Jurkat, Clone E6-1 (cell line): ENCODE data around the gene COQ8B.
A peak's percentile ranks its signal among the peaks of the same experiment; 100 is the strongest.

Experiments
- DNase-seq: peaks from one replicate; pipeline ENCODE4 v3.0.0-alpha.2; 2011; ENCODE audit warnings: low read depth, low spot score
- H3K4me3 ChIP-seq: 2 replicates; pipeline ENCODE4 v1.5.1; 2011; ENCODE audit warnings: mild to moderate bottlenecking, low read length, control low read depth, moderate library complexity

COQ8B gene

GRCh38 chr19:40683437-40683836, 33.2 kb downstream of the COQ8B start:
- no peak for DNase-seq

GRCh38 chr19:40682431-40682964, 34.2 kb downstream of the COQ8B start:
- H3K4me3 ChIP-seq, result no peak overlapping the region
- DNase-seq, result no peak

More at GRCh38 chr19:40683437-40683836, 33.2 kb downstream of the COQ8B start:
- H3K4me3 ChIP-seq, result no peak overlapping the region

GRCh38 chr19:40681039-40681438, 35.6 kb downstream of the COQ8B start:
- DNase-seq, result no peak
- no peak overlapping the region for H3K4me3 ChIP-seq

GRCh38 chr19:40677156-40677555, 39.5 kb downstream of the COQ8B start:
- no peak for DNase-seq
- H3K4me3 ChIP-seq, result no peak overlapping the region

- no peak overlapping the region for H3K4me3 ChIP-seq
- DNase-seq, result peak; percentile 33
Observed at GRCh38 chr19:40674291-40674690, 42.4 kb downstream of the COQ8B start.

GRCh38 chr19:40673397-40673796, 43.3 kb downstream of the COQ8B start:
- H3K4me3 ChIP-seq, result no peak overlapping the region
- DNase-seq, result peak; percentile 44

- no peak overlapping the region for H3K4me3 ChIP-seq
- no peak for DNase-seq
Observed at GRCh38 chr19:40672573-40673299, 44.0 kb downstream of the COQ8B start.

GRCh38 chr19:40672038-40672437, 44.6 kb downstream of the COQ8B start:
- DNase-seq, result no peak

GRCh38 chr19:40671404-40671803, 45.3 kb downstream of the COQ8B start:
- DNase-seq, result no peak
- no peak overlapping the region for H3K4me3 ChIP-seq

More at GRCh38 chr19:40672038-40672437, 44.6 kb downstream of the COQ8B start:
- no peak overlapping the region for H3K4me3 ChIP-seq

GRCh38 chr19:40668991-40669614, 47.6 kb downstream of the COQ8B start:
- no peak overlapping the region for H3K4me3 ChIP-seq
- DNase-seq, result no peak

GRCh38 chr19:40667602-40668001, 49.1 kb downstream of the COQ8B start:
- DNase-seq, result no peak
- H3K4me3 ChIP-seq, result no peak overlapping the region

- DNase-seq, result no peak
- no peak overlapping the region for H3K4me3 ChIP-seq
Observed at GRCh38 chr19:40666803-40667438, 49.8 kb downstream of the COQ8B start.

- peak overlapping the region; percentile 55 for H3K4me3 ChIP-seq
- DNase-seq, result no peak
Observed at GRCh38 chr19:40663695-40664692, 52.7 kb downstream of the COQ8B start.

GRCh38 chr19:40662925-40663694, 53.6 kb downstream of the COQ8B start:
- H3K4me3 ChIP-seq, result peak overlapping the region; percentile 55
- peak; percentile 76 for DNase-seq

- no peak overlapping the region for H3K4me3 ChIP-seq
- no peak for DNase-seq
Observed at GRCh38 chr19:40661616-40662015, 55.1 kb downstream of the COQ8B start.

- no peak for DNase-seq
- no peak overlapping the region for H3K4me3 ChIP-seq
Observed at GRCh38 chr19:40659566-40659965, 57.1 kb downstream of the COQ8B start.

- DNase-seq, result no peak
- no peak overlapping the region for H3K4me3 ChIP-seq
Observed at GRCh38 chr19:40659116-40659515, 57.6 kb downstream of the COQ8B start.

GRCh38 chr19:40658031-40658430, 58.7 kb downstream of the COQ8B start:
- no peak for DNase-seq
- no peak overlapping the region for H3K4me3 ChIP-seq
